ENCODE measurements around the gene RAB40A.

Gene RAB40A, protein sequence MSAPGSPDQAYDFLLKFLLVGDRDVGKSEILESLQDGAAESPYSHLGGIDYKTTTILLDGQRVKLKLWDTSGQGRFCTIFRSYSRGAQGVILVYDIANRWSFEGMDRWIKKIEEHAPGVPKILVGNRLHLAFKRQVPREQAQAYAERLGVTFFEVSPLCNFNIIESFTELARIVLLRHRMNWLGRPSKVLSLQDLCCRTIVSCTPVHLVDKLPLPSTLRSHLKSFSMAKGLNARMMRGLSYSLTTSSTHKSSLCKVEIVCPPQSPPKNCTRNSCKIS

DNA sequence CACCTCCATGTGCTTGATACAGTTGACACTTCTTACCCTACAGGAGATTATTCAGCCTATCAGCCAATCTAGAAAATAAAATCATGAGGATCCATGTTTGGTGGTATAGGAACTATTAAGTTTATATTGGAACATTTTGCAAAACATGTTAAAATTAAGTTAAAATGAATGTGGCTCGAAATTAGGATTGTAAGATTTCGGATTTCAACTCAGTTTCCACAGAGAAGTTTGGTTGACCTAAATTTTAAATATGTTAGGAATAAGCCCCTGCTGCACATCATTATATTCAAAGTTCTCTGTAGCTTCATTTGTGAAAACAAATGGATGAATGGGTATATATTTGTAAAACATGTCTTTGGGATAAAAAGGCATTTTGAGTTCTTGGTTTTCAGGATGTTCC, at the start of gene RAB40A:
Gene RAB40A (minus strand): TSS at position 101 of the 400 bp plus-strand sequence. CDS start 18,733 bp downstream, outside the sequence.
- no peak for DNase-seq

DNA sequence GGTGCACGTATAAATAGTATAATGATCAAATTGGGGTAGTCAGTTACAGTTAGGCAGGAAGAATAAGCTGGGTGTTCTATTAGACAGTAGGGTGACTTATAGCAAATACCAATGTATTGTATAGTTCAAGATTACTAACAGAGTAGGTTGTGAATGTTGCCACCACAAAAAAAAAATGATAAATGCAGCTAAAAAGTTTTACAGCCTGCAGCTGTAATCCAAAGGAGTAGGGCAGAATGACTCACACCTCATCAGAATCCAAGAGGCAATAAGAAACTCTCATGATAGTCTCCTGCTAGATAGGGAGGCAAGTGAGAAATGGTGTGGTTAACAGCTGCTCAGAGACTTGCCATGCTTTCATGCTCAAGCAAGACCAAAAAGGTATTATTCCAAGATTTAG, 46.5 kb upstream of the RAB40A start:
- DNase-seq = peak; percentile 72

DNA sequence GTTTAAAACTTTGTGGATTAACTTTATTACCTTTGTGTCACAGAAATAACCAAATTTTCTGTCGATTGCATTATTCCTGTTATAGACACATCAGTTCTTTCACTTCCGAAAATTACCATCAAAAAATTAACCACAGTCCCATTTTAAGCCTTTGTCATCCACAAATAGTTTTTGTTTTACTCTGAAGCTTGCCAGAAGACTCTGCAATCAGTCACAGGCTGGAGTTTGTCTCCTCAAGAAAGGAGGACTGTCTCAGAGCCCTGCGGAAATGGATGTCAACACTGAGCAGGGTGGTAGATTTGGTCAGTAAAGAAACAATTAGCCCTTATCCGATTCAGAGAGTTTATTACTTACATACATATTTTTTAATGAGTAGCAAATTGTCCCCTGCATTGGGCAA, 45.9 kb upstream of the RAB40A start:
- DNase-seq = no peak

DNA sequence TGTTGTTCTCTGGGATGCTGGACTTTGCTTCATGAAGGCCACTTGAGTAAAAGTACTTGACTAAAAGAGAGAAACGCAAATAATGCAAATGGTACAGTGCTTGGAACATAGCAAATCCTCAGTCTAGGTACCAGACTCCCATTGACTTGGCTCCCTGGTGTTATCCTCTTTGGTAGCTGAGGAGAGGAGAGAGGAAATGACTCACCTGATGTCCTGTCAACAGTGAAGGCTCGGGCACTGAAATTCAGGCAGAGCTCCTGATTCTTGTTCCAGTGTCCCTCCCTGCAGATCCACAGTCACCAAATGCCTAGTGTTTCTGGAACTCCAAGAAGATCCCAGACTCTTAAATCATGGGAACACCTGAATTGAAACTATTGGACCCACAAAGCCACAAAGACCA, 43.5 kb upstream of the RAB40A start:
- peak; percentile 32 for DNase-seq

DNA sequence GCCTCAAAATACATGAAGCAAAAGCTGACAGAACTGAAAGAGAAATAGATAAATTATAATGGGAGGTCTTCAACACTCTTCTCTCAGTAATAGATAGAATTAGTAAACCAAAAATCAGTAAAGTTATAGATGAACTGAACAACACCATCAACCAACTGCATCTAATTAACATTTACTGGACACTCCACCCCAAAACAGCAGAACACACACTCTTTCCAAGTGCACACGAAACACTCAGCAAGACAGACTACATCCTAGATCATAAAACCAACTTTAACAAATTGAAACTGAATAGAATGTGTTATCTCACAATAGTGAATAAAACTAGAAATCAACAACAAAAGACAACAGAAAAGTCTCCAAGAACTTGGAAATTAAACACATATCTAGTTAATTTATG, 41.0 kb upstream of the RAB40A start:
- no peak for DNase-seq

DNA sequence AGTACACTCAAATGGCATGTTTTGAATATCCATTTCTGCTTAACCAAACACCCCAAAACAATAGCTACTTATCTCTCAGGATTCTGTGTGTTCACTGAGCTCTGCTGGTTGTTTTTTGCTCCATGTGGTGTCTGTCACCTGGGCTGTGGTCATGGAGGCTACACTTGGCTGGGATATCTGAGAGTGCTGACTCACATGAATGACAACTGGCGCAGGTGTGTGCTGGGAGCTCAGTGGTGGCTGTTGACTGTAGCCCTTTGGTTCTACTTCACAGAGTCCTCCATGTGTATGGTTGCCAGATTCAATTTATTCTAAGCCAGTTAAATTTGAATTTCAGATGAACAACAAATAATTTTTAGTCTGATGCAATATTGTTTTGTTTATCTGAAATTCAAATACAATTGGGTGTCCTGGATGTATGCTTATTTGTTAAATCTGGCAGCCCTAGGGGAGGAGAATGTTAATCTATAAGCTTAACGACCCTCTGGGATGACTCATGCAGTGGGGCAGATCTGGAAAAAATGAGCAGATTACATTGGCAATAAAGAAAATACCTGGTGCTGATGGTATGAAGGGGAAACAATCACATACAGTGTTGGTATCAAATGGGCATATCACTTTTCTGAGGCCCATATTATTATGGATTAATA, 37.8 kb upstream of the RAB40A start:
- no peak for DNase-seq

DNA sequence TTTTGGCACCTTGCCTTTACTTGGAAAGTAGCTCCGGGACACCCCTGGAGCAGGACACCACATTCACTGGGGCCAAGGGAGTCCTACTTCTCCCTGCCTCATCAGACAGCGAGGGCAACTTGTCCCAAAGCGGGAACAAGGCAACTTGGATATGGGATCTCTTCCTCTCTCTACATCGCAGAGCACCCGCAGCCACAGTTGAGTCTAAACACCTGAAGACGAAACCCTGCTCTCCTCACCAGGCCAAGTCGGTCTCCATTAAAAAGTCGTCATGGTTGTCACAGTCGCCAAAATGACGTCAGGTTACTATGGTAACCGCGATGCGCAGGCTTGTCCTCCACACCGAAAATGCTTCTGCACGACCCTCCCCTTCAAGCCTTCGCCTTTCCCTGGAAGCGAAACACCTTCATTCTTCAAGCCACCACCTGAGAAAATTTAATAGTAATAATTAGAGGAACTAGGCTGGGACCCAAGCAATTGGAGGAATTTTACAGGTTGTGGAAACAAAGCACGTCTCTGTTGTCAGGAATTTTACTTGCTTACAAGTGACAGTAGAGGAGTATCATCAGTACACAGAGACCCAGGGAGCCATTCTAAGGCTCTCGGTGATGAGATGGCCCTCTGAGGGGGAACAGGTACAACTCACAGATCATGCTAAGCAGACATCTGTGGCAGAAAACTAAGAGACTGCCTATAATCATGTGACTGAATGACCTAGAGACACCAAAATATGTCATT, 35.6 kb upstream of the RAB40A start:
- DNase-seq = no peak

DNA sequence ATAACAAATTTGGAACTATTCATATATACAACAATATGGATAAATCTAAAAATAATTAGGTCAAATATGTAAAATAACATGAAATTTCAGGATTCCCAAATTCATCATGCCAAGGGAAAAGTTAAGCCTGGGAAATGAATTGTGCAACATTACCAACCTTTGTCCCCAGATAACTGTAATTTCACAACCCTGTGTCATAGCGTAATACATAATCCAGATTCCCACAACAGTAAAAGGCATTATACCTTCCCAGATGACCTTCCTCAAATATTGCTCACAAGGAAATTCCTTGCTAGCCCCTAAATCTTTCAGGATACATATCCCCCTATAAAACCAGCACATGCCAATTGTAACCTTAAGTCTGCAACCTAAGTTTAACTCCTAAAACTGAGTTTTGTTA, 32.9 kb upstream of the RAB40A start:
- DNase-seq = no peak

DNA sequence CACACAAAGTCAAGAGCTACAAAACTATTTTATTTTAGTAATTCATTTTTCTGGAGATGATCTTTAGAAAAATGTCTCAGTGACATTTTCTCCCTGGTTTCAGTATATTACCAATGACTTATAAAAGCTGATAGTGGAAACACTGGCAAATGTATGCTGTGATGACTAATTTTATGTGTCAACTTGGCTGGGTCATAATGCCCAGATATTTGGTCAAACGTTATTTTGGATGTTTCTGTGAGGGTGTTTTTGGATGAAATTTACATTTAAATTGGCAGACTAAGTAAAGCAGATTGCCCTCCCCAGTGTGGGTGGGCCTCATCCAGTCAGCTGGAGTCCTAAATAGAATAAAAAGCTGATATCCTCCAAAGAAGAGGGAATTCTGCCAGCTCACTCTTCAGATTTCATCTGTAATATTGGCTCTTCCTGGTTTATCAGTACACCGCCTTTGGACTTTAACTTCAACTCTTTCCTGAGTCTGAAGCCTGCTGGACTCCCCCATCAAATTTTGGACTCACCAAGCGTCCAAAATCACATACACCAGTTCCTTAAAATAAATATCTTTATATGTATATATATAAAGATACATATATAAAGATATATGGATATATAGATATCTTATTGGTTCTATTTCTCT, 31.2 kb upstream of the RAB40A start:
- no peak for DNase-seq

DNA sequence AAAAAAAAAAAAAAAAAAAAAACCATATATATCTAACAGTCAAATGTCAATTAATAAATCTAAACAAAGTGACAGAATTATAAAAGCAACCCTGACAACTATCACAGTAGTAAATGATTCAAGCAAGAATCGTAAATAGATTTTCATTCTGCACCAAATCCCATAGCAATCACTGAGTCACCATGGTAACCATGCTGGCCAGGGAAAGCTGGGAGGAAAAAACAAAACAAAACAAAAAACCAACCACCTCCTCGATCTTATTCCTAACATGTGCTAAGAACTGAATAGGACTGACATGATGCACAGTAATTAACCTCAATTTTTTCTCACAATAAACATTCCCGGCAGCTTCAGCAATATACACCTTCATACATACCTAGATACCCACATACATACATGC, 30.6 kb upstream of the RAB40A start:
- no peak for DNase-seq

DNA sequence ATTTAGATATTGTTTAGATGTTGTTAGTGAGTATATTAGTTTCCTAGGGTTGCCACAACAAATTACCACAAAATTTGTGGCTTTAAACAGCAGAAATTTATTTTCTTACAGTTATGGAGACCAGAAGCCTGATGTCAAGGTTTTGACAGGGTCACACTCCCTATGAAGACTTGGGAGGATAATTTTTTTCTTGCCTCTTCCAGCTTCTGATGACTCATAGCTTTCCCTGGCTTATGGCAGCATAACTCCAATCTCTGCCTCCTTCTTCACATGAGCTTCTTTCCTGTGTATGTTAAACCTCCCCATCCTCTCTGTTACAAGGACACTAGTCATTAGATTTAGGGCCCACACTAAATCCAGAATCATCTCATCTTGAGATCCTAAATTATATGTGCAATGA, 20.9 kb upstream of the RAB40A start:
- DNase-seq = peak; percentile 54

DNA sequence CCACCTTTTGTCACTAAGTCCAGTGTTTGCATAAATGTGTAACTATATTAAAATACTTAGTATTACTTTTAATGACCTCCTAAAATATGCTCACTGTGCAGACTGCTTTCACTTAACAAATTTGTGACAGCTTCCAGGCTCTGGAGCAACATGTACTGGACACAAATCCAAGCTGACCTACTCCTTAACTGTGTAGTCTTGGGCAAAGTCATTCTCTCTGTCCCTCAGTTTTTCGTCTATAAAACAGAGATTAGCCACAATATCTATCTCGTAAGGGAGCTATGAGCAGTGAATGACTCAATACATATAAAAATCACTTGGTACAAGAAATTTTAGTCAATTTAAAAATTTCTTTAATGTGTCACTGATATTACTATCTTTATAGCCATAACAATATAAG, 20.4 kb upstream of the RAB40A start:
- no peak for DNase-seq

DNA sequence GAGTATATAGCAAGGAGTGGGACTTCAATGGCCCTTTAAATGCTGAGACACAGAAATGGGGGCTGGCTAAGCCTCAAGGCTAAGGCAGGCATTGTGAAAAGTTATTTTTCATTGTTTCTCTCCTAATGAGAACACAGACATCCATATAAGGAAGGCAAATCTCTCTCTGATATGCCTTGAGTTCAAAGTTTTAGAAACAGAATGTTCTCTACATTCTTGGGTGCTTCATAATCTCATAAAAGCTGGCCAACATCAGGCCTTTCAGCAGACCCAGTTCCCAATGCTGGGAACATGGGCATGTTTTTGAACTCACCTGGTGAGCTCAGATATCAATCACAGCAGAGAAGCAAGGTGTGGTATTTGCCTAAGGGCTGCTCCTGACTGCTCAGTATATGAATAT, 19.4 kb upstream of the RAB40A start:
- DNase-seq = peak; percentile 23

DNA sequence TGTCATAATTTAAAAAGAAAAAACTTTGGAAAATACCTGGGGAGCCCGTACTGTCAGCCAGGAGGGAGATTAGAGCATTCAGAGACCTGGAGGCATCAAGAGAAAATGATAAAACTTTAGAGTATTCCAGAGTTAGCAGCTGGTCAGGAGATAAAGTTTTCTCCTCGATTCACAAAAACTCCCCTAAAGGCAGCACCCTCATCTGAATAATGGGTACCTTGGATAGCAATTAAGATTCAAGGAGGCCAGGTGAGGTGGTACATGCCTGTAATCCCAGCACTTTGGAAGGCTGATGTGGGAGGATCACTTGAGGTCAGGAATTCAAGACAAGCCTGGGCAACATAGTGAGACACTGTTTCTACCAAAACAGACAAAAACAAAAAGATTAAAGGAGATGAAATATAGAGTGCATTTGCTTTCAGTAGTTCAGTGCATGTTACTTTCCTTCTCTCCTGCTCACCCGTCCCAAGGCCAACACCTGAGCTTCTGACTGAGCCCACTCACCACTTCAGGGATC, 18.6 kb upstream of the RAB40A start:
- no peak for DNase-seq

DNA sequence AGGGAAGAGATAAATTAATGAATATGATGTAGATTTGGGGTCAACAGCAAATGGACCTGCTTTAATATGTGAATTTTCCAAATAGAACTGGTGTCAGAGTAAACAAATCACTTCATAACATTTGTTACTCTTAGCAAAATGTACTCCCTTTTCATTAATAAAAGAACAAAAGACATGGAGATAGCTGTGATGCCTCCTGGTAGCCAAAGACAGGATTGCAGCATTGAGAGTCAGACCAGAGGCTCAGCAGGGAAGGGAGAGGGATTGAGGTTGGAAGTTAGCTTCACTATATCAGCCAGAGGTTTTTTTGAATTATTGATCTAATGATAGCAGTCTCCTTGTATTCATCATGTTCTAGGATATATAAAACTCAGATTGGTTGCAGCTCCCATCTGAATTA, 17.4 kb upstream of the RAB40A start:
- DNase-seq = no peak

DNA sequence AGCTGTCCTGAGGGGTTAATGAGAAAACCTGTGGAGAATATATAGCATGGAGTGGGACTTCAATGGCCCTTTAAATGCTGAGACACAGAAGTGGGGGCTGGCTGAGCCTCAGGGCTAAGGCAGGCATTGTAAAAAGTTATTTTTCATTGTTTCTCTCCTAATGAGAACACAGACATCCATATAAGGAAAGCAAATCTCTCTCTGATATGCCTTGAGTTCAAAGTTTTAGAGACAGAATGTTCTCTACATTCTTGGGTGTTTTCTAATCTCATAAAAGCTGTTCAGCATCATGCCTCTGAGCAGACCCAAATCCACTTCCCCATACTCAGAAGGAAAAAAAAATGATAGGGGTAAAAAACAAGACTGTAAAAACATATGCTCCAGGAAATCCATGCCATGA, 16.8 kb upstream of the RAB40A start:
- DNase-seq = no peak

DNA sequence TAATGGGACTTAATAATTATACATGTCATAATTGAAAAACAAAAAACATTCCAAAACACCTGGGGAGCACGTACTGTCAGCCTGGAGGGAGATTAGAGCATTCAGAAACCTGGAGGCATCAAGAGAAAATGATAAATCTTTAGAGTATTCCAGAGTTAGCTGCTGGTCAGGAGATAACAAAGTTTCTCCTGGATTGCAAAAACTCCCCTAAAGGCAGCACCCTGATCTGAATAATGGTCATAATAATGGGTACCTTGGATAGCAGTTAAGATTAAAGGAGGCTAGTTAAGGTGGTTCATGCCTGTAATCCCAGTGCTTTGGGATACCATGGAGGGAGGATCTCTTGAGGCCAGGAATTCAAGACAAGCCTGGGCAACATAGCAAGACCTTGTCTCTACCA, 15.9 kb upstream of the RAB40A start:
- no peak for DNase-seq

DNA sequence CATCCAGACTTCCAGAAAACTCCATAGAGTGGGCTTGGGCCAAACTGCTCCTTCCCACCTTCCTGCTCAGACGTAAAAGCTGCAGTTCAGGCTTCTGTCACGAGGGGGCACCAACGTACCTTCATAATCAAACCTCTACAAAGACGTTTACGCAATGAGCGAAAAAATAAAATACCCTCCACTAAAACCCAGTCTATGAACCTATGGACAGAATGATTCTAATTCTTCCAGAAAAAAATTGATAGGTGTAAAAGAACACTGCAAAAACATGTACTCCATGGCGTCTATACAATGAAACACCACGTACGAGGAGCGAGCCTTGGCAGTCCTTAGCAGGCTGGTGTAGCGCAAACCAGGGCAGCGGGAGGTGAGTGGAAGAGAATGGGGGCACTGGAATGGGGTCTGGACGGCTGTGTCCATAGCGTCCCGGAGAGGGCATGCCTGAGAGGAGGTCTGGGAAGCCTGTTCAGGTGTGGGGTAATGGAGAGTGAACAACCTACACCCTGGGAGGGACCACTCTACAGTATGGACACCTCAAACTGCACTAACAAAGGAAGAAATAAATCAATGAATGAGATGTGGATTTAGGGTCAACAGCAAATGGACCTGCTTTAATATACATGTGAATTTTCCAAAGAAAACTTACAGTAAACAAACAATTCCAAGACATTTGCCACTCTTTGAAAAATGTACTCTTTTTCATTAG, 14.4 kb upstream of the RAB40A start:
- DNase-seq = peak; percentile 62

DNA sequence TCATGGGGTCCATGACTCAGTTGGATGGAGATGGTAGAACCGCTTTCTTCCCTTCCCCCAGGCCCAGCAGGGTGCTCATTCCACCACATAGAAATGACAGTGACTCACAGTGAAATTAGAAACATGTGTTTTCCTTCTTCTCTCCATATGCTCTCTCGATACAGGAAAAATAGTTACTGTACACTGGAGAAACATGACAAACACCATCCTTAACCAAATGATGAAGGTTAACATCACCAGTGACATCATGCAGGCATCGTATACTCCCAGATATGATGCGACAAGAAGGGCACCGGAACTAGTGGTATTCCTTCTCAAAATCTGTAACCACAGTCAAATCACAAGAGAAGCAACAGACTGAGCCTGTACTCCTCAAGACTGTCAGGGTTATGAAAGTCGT, 11.7 kb upstream of the RAB40A start:
- DNase-seq = peak; percentile 82

DNA sequence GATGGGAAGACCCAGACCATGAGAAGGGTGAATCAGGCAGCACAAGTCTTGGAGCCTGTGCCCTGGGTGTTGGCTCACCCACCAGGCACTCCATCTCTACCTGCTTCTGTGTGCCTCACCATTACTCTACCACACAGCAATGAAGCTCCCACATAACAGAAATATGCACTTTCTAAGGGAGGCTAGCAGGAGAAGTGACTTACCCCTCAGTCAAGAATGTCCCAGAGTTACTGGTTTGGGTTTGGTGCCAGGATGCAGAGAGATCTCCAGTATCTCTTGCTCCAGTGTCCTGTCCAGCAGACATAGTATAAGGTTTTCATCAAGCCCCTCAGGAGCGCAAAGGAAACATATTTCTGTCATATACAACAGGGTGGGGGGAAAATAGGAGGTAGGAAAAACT, 11.3 kb upstream of the RAB40A start:
- peak; percentile 56 for DNase-seq

DNA sequence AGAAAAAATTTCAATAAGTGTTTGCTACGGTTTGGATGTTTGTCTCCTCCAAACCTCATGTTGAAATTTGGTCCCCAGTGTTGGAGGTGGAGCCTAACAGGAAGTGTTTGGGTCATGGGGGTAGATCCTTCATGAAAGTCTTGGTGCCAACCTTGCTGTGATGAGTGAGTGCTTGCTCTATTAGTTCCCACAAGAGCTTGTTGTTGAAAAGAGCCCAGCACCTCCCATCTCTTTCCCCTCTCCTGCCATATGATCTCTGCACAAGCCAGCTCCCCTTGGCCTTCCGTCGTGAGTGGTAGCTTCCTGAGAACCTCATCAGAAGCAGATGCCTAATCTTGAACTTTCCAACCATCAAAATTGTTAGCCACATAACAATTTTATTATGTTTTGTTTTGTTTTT, 10.3 kb upstream of the RAB40A start:
- DNase-seq = no peak

DNA sequence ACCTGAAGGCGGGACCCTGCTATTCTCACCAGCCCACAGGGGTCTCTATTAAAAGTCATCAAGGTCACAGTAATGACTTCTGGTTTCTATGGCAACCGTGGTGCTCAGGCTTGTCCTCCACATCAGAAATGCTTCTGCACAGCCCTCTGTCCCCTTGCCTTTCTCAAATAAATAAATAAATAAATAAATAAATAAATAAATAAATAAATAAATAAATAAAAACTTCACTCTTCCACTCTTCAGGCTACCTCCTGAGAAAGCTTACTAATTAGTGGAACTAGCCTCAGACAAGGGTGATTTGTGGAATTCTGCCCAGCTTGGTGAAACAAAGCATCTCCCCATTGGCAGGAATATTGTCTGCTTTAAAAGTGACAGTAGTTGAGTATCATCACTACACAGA, 5.5 kb upstream of the RAB40A start:
- DNase-seq = no peak

DNA sequence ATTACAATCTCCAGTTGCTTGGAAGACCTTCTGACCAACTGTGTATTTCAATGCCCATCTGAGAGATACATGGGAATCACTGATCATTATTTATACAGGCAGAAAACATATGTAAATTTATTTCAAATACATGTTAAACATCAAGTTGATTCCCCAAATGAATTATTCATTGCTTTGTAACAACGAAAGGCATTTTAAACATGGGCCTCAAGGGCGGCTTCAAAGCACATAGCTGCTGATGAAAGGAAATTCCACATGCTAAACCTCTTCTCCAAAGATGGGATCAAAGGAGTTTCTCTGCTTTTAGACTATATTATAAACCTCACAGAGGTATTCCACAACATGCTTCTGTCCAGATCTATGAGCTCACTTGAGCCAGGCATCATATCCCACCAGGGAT, 4.3 kb upstream of the RAB40A start:
- DNase-seq = no peak
